Measurements from ENCODE around the gene PKM. TPM values are rescaled to one million over a fixed set of nuclear protein-coding genes. Genes with fewer than 3 reads are reported as not detected.

The PKM gene
- total RNA-seq, 1 donor, result 2,299 TPM

DNA sequence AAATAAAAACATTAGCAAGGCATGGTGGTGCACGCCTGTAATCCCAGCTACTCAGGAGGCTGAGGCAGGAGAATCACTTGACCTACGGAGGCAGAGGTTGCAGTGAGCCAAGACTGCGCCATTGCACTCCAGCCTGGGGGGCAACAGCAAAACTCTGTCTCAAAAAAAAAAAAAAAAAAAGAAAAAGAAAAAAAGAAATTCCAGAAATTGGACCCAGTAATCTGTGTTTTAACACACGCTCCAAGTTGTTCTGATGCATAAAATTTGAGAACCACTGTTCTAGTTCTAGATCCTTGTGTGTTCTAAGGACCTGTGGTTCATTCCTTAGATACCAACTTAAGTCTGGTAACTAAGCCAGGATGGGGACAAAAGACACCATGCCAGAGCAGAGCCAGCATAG is 38.7 kb upstream of the PKM start:
- Histone ChIP-seq H3K4me1 (ENCODE audit: insufficient read depth, low read length) (peaks cover 21% of the 10 kb centered on the region), H3K27ac (ENCODE audit: low read depth, low read length) (no peak overlapping the region), H3K9me3 (ENCODE audit: low read depth, low read length) (no peaks in the 10 kb centered on the region), H3K36me3 (ENCODE audit: insufficient read depth, low read length) (peaks cover 37% of the 10 kb centered on the region), H3K4me2 (ENCODE audit: insufficient read depth, low read length) (no peak overlapping the region), H3K27me3 (ENCODE audit: insufficient read depth, low read length) (no peaks in the 10 kb centered on the region), H3K79me2 (ENCODE audit: insufficient read depth, low read length) (peaks cover 40% of the 10 kb centered on the region), H2AFZ (ENCODE audit: low read length) (no peak overlapping the region), H3K4me3 (ENCODE audit: insufficient read depth, low read length) (no peak overlapping the region), H4K20me1 (ENCODE audit: insufficient read depth, low read length) (peaks cover 4% of the 10 kb centered on the region)
- DNase-seq (ENCODE audit: insufficient read length, low spot score, missing footprints), result no peak
- TF ChIP-seq, protein P1, sequence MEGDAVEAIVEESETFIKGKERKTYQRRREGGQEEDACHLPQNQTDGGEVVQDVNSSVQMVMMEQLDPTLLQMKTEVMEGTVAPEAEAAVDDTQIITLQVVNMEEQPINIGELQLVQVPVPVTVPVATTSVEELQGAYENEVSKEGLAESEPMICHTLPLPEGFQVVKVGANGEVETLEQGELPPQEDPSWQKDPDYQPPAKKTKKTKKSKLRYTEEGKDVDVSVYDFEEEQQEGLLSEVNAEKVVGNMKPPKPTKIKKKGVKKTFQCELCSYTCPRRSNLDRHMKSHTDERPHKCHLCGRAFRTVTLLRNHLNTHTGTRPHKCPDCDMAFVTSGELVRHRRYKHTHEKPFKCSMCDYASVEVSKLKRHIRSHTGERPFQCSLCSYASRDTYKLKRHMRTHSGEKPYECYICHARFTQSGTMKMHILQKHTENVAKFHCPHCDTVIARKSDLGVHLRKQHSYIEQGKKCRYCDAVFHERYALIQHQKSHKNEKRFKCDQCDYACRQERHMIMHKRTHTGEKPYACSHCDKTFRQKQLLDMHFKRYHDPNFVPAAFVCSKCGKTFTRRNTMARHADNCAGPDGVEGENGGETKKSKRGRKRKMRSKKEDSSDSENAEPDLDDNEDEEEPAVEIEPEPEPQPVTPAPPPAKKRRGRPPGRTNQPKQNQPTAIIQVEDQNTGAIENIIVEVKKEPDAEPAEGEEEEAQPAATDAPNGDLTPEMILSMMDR (IDR thresholded peaks at IDR 0.05; ENCODE audit: extremely low read depth, low read depth, low read length), result no peak

- no peak overlapping the region for H3K4me3 ChIP-seq (ENCODE audit: insufficient read depth, low read length)
- no peak overlapping the region for H3K27ac ChIP-seq (ENCODE audit: low read depth, low read length)
- no peaks in the 10 kb centered on the region for H3K9me3 ChIP-seq (ENCODE audit: low read depth, low read length)
- H3K4me1 ChIP-seq (ENCODE audit: insufficient read depth, low read length), result no peaks in the 10 kb centered on the region
- H3K4me2 ChIP-seq (ENCODE audit: insufficient read depth, low read length), result no peak overlapping the region
- peaks cover 17% of the 10 kb centered on the region for H3K79me2 ChIP-seq (ENCODE audit: insufficient read depth, low read length)
- H3K27me3 ChIP-seq (ENCODE audit: insufficient read depth, low read length), result no peaks in the 10 kb centered on the region
- DNase-seq (ENCODE audit: insufficient read length, low spot score, missing footprints), result no peak
- peaks cover 4% of the 10 kb centered on the region for H4K20me1 ChIP-seq (ENCODE audit: insufficient read depth, low read length)
- no peak overlapping the region for H2AFZ ChIP-seq (ENCODE audit: low read length)
- TF ChIP-seq, protein P1 (IDR thresholded peaks at IDR 0.05; ENCODE audit: extremely low read depth, low read depth, low read length), result no peak
- H3K36me3 ChIP-seq (ENCODE audit: insufficient read depth, low read length), result peaks cover 82% of the 10 kb centered on the region
Observed at GRCh38 chr15:72265031-72265430, 34.0 kb upstream of the PKM start.

DNA sequence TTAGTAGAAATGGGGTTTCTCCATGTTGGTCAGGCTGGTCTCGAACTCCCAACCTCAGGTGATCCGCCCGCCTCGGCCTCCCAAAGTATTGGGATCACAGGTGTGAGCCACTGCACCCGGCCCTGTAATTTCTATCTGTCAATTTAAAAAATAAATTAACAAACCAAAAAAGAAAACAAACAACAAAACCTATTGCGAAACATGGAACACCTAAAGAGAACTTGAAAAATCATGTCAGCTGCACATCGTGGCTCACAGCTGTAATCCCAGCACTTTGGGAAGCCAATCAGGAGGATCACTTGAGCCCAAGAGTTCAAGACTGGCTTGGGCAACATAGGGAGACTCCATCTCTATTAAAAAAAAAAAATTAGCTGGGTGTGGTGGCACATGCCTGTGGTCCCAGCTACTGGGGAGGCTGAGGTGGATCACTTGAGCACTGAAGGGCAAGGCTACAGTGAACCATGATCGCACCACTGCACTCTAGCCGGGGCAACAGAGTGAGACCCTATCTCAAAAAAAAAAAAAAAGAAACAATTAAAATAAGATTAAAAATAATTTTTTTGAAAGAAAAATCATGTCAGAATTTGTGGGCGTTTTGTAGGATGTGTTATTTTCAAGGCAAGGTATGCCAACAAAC is 21.8 kb upstream of the PKM start:
- H4K20me1 ChIP-seq (ENCODE audit: insufficient read depth, low read length), result peaks cover 3% of the 10 kb centered on the region
- TF ChIP-seq, protein P1 (IDR thresholded peaks at IDR 0.05; ENCODE audit: extremely low read depth, low read depth, low read length), result no peak
- peaks cover 84% of the 10 kb centered on the region for H3K36me3 ChIP-seq (ENCODE audit: insufficient read depth, low read length)
- H3K4me3 ChIP-seq (ENCODE audit: insufficient read depth, low read length), result no peak overlapping the region
- H3K79me2 ChIP-seq (ENCODE audit: insufficient read depth, low read length), result no peaks in the 10 kb centered on the region
- H3K4me2 ChIP-seq (ENCODE audit: insufficient read depth, low read length), result no peak overlapping the region
- no peak overlapping the region for H3K27ac ChIP-seq (ENCODE audit: low read depth, low read length)
- no peaks in the 10 kb centered on the region for H3K4me1 ChIP-seq (ENCODE audit: insufficient read depth, low read length)
- DNase-seq (ENCODE audit: insufficient read length, low spot score, missing footprints), result no peak
- no peaks in the 10 kb centered on the region for H3K9me3 ChIP-seq (ENCODE audit: low read depth, low read length)
- H2AFZ ChIP-seq (ENCODE audit: low read length), result no peak overlapping the region
- no peaks in the 10 kb centered on the region for H3K27me3 ChIP-seq (ENCODE audit: insufficient read depth, low read length)

GRCh38 chr15:72249142-72249810 is 18.3 kb upstream of the PKM start:
- TF ChIP-seq, protein P1 (IDR thresholded peaks at IDR 0.05; ENCODE audit: extremely low read depth, low read depth, low read length), result no peak
- H3K4me3 ChIP-seq (ENCODE audit: insufficient read depth, low read length), result no peak overlapping the region
- H3K36me3 ChIP-seq (ENCODE audit: insufficient read depth, low read length), result peaks cover 70% of the 10 kb centered on the region
- H3K79me2 ChIP-seq (ENCODE audit: insufficient read depth, low read length), result no peaks in the 10 kb centered on the region
- H3K9me3 ChIP-seq (ENCODE audit: low read depth, low read length), result no peaks in the 10 kb centered on the region
- H3K4me1 ChIP-seq (ENCODE audit: insufficient read depth, low read length), result no peaks in the 10 kb centered on the region
- H3K4me2 ChIP-seq (ENCODE audit: insufficient read depth, low read length), result no peak overlapping the region
- peaks cover 3% of the 10 kb centered on the region for H4K20me1 ChIP-seq (ENCODE audit: insufficient read depth, low read length)
- DNase-seq (ENCODE audit: insufficient read length, low spot score, missing footprints), result no peak
- H3K27me3 ChIP-seq (ENCODE audit: insufficient read depth, low read length), result no peaks in the 10 kb centered on the region
- no peak overlapping the region for H3K27ac ChIP-seq (ENCODE audit: low read depth, low read length)
- no peak overlapping the region for H2AFZ ChIP-seq (ENCODE audit: low read length)
